NCI-H345 (cell line): ENCODE measurements around the gene AAK1.
A peak's percentile ranks its signal among the peaks of the same experiment; 100 is the strongest.
"Not testable (repeated sequence)": the region's sequence is repeated elsewhere in the genome, so short reads cannot be mapped to it uniquely, and the experiment has no call there.

Experiments
- DNase-seq: peaks from one replicate; lab custom pipeline; 2025; lab: John Stamatoyannopoulos, UW

AAK1 gene

DNA sequence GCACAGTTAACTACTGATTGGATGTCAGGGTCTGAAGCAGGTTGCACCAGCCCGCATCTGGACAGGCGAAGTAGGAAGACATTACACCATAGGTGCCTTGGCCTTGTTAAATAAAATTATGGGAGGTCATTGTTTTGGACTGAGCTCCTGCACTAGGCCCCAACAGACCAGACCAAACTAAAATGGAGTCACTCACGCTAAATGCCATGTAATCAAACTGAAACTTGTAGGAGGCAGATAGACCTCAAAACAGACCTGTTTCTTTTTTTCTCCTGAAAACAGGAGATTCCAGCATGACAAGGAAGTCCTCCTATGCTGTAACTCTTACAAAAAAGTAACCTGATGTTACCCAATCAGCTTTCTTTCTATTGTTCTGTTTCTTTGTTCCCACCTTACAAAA is 190.9 kb downstream of the AAK1 start:
- DNase-seq = no peak

GRCh38 chr2:69450735-69451416 is 192.7 kb downstream of the AAK1 start:
- DNase-seq = no peak

DNA sequence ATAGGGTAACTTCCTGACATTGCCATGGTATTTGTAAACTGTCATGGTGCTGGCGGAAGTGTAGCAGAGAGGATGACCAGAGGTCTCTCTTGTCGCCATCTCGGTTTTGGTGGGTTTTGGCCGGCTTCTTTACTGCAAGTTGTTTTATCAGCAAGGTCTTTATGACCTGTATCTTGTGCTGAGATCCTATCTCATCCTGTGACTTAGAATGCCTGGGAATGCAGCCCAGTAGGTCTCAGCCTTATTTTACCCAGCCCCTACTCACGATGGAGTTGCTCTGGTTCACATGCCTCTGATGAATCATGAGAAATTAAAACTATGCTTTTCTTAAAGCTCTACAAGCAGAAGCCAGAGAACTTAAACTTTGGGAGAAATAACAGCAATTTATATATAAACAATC is 193.6 kb downstream of the AAK1 start:
- DNase-seq = no peak

DNA sequence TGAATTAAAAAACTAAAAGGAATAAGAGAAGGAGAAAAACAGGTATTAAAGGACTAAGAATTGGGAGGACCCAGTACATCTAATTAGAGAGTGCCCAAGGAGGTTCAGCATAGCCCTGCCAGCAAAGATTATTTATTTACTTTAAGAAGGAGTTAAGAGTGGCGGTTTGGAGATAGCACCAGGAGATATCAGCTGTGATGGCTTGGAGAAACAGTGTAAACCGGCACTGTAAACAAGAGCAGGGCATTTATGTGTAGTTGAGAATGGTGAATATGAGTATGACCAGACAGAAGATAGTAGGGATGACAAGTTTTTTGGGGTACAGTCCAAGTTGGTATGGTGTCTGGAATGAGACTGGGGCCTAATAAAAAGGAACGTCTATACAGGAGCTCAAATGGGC is 199.9 kb downstream of the AAK1 start:
- DNase-seq = not testable (repeated sequence)

- DNase-seq = not testable (repeated sequence)
Observed at GRCh38 chr2:69439499-69439898, 204.0 kb downstream of the AAK1 start.

GRCh38 chr2:69438580-69438979 is 205.0 kb downstream of the AAK1 start:
- DNase-seq = no peak

- peak; percentile 54 for DNase-seq
Observed at GRCh38 chr2:69437751-69438154, 205.8 kb downstream of the AAK1 start.

GRCh38 chr2:69436938-69437750 is 206.4 kb downstream of the AAK1 start, which contains the start of gene NFU1:
Gene NFU1 (minus strand): TSS chr2:69437435. CDS start chr2:69437422, 13 bp downstream.
- peak; percentile 93 for DNase-seq

GRCh38 chr2:69436596-69436937 is 207.0 kb downstream of the AAK1 start:
- DNase-seq = no peak

GRCh38 chr2:69434753-69435152 is 208.8 kb downstream of the AAK1 start:
- no peak for DNase-seq

DNA sequence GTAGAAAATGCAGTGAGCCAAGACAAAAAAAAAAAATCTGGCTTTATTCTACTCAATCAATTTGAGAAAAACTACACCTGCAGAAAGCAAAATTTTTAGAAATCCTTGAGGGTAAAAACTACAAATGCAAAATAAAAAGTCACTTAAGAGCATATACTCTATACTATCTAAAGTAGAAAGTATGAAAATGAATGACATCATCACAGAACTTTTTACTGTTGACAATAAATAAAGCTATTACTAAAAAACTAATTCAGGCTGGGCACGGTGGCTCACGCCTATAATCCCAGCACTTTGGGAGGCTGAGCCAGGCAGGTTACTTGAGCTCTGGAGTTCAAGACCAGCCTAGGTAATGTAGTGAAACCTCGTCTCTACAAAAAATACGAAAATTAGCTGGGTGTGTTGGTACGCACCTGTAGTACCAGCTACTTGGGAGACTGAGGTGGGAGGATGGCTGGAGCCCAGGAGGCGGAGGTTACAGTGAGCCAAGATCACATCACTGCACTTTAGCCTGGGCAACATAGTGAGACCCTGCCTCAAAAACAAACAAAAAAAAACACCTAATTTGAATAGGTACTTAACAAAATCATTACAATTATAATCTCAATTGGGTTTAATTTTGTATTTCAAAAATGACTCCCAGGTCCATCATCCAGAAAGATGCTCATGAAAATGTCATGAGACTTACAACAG is 213.9 kb downstream of the AAK1 start:
- no peak for DNase-seq

DNA sequence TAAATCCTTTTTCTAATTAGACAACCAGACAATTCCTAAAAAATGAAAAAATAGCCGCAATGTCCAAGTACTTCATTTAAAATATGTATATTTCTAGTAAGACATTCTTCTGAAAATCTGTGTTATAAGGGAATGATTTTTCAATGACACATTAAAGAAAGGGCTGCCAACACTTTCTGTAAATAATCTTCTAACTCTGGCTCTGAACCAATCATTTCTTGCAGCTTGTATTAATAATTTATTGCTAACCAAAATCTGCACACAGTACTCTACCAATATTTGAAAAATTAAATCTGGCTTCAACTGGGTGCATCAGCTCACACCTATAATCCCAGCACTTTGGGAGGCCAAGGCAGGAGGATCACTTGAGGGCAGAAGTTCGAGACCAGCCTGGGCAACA is 214.6 kb downstream of the AAK1 start:
- no peak for DNase-seq

GRCh38 chr2:69424419-69424818 is 219.1 kb downstream of the AAK1 start:
- no peak for DNase-seq

DNA sequence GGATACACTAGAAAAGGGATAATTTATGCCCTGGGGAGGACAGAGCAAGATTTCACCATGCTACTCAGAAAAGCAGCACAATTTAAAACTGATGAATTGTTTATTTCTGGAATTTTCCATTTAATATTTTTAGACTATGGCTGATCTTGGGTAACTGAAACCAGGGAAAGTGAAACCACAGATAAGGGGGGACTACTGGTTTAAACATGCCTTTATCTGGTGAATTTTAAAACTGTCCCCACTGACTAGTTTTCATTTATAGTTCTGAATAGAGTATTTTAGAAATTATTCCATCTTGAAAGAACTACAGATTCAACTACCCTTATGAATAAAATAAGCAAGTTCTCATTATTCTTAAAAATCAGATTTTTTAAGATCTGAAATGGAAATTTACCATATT is 221.3 kb downstream of the AAK1 start:
- DNase-seq = no peak

GRCh38 chr2:69419111-69419510 is 224.4 kb downstream of the AAK1 start:
- not testable (repeated sequence) for DNase-seq

- no peak for DNase-seq
Observed at GRCh38 chr2:69416147-69416546, 227.4 kb downstream of the AAK1 start.
